DMS53 treated with DMSO at 0.1 percent for 48 hours (cell line): ENCODE measurements around the gene GRM7.
"Not testable (repeated sequence)": the region's sequence is repeated elsewhere in the genome, so short reads cannot be mapped to it uniquely, and the experiment has no call there.

Experiments
- DNase-seq: peaks from one replicate; lab custom pipeline; 2025; ENCODE audit not compliant: unreplicated experiment; lab: John Stamatoyannopoulos, UW

The GRM7 gene

DNA sequence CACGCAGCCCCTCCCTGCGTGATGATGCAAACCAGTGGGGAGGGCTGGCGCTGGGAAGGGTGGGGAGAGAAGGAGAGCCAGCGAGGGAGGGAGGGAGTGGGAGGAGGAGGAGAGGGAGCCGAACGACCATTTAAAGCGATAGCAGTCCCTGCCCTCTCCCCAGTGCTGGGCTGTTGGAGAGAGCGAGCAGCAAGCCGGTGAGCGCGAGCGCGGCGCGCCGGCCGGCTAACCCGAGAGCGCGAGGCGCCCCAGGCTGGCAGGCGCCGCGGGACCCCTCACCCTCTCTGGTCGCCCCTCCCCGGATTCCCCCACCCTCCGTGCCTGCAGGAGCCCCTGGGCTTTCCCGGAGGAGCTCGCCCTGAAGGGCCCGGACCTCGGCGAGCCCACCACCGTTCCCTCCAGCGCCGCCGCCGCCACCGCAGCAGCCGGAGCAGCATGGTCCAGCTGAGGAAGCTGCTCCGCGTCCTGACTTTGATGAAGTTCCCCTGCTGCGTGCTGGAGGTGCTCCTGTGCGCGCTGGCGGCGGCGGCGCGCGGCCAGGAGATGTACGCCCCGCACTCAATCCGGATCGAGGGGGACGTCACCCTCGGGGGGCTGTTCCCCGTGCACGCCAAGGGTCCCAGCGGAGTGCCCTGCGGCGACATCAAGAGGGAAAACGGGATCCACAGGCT, at the start of gene GRM7:
Gene GRM7 (plus strand): TSS at position 162 of the 671 bp plus-strand sequence.
- DNase-seq = no peak

DNA sequence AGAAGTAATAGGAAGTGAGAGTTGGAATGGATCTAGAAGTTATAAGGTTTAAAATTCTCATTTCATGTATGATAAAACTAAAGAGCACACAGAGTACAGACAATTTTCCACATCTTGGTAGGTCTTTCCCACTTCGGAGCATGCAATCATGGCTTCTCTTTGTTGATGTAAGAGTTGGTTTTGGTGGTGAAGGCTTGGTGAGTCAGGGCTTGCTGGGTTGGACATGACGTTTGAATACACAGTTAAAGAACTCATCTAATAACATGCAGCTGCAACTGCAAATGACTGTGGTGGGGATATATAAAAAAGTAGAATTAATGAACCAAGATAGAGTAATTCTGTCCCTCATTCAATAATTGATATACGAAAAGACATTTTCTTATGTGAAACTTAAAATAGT, 39.5 kb upstream of the GRM7 start:
- DNase-seq = no peak

DNA sequence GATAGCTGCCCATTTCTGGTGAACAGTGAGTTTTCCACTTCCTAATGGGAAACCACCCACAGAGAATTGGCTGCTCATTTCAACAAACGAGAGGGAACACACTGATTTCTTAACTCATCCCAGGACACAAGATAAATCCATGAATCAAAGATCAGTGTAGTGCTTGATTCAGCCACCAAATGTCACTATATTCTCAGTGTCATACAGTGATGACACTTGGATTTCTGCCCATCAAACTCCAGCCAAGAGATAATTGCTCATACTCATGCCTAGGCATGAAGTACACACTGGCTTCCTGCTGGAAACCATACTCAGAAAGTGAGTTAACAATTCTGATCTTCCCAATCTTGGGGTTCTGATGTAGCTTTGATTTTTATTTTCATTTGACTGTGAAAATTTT, 35.4 kb upstream of the GRM7 start:
- no peak for DNase-seq

DNA sequence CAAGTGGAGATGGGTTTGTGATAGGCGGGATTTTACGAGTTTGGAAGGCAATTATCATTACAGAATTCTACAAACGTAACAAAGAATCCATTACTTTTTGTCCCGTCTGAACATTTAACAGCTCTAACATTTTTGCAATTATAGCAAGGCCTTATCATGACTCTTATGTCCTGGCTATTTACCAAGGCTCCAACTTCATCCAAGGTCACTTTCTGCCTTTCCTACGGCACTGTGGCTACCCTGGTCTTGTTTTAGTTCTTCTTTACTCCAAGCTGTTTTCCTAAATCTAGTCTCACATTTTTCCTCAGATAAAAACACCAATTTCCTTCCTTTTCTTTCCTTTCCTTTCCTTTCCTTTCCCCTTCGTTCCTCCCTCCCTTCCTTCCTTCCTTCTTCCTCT, 33.5 kb upstream of the GRM7 start:
- no peak for DNase-seq

DNA sequence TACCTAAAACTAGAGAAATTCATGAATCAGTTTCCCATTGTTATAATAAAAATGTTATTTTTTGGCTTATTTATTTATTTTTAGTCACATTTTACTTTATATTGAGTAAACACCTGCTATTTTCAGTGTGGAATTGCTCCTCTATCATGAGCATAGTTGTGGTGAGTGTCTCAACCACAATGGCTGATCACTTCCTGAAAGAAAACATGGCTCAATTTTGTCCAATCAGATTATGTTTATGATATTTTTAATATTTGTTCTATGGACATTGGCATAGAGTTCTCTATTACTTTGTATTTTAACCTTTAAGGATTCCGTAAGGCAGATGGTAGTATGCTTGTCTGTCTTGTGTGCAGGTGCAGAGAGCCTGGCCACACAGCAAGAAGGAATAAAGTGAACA, 16.2 kb upstream of the GRM7 start:
- DNase-seq = no peak

DNA sequence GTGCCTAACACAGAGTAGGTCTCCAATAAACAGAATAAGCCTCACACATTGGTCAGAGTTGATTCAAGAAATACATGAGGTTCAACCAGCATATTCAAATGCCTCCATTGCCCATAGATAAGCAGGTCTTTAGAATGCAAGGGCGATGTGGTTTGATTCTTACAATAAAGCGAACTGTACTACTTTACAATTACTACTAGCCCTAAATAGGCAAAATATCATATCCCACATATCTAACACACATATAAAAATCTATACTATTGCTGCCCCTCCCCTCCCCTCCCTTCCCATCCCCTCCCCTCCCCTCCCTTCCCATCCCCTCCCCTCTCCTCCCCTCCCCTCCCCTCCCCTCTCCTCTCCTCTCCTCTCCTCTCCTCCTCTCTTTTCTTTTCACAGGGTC, 6.7 kb upstream of the GRM7 start:
- DNase-seq = no peak

DNA sequence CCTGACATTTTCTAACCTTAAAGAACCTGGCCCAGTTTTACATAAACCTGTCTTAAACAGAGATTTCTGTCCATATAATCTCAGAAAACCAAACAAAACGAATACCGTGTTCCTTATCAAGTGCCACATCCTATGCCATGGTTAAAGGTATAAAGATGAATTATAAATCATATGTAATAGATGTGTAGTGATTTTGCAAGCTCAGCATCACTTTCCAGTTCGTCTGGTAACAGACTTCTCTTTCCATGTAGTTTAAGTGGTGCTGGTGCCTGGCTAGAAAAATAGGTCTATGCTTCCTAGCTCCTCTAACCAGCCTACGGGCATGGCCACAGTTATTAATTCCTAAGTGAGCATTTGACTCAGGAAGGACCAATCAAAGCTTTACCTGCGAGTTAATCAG, 3.4 kb upstream of the GRM7 start:
- no peak for DNase-seq

DNA sequence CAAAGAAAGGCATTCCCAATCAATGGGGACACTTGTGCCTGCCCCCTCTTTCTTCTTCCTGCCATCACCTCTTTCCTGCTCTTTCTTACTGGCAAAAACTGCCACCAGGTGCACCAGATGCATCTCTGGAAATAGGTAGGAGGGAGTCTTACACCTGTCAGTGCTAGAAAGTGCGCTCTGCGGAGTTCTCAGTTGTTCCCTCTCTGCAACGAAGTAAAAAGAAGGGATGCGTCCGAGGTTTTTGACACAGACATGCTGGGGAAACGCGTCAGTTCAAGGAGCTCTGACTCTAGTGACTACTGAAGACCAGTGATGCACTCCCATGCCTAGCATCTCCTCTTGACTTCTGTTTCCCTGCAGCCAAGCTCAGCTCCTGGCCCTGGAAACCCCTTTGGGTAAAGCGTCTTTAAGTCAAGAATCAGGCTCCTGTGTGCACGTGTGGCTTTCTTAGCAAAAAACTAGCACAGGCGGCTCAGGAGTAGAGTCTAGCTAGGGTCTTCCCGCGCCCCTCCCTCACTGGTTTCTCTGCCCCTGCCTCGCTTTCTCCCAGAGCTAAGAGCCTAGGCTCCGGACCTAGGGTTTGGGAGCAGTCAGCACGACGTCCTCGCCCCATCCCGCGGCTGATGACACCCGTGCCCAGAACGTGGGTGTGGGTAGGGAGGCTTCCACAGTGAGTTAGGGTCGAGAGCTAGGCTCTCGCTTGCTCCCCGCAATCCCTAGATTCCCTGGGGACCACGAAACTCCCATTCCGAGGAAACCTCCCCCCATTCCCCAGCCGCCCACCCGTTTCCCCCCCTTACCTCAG, 564 bp upstream of the GRM7 start:
- no peak for DNase-seq

DNA sequence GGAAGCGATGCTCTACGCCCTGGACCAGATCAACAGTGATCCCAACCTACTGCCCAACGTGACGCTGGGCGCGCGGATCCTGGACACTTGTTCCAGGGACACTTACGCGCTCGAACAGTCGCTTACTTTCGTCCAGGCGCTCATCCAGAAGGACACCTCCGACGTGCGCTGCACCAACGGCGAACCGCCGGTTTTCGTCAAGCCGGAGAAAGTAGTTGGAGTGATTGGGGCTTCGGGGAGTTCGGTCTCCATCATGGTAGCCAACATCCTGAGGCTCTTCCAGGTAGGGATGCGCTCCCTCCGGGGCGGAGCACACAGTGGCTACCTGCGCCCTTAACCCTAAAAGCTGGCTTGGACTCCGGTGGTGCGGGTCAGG, 698 bp downstream of the GRM7 start:
- DNase-seq = no peak

DNA sequence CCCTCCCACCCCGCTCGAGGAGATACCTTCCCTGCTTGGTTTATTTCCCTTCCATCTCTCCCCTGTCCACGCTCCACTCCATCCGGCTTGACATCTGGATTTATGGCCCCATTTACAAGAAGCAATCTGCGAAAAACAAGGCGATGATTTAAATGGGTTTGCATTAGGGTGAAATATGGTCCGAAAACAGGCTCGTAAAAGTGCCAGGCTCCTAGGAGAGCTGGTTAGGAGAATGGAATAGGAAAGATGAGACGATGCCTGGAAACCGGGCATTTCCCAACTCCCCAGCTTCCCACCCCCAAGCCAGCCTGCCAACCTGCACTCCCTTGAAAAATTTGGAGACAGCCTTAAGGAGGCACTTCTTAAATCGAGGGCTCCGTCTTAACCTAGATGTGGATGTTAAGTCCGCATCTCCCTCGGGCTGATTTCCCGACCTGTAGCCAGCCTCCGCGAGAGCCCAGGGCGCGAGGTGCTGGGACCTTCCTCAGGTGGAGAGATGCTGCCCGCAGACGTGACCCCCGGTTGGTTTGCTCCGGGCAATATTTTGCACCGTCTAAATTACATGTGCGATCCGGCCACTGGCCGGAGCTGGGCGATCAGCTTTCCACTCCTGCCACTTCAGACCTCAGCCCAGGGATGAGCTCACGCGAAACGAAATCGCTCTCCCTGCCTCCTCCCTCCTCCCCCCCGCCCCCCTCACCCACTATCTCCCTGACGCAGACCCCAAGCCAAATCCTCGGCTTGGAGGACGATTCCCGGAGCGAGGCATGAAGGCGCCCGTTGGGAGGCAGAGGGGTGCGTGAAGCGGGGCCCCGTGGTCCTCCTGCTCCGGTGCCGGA, 1.3 kb downstream of the GRM7 start:
- no peak for DNase-seq

DNA sequence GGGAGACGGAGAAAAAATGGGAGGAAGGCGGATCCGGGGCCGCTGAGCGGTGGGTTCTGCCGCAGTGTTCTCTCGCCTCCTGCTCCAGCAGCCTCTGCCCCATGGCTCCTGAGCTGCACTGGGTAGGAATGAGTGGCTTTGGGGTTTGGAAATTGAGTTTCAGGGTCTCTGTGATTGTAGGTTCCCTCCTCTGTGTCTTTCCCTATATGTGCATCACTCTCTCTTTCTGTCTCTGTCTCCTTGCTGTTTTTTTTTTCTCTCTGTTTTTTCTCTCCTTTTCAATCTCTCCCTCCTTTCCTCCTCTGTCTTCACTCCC, 1.9 kb downstream of the GRM7 start:
- DNase-seq = no peak

DNA sequence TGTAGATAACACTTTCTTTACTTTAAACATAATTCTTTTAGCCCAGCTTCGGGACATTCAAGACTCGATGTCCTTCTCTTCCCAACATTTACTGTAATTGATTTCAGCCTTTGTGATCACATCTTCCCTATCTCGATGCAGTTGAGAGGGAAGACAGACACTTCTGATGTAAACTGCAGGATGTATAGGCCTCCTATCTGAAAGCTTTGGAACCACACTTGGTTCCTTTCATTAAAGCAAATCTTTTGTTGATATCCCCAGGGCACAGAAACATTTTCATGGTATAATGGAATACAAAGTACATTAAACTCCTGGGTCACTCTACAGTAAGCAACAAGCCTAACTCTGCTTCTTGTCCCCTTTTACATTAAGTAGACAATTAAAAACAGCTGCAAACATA, 6.4 kb downstream of the GRM7 start:
- no peak for DNase-seq

DNA sequence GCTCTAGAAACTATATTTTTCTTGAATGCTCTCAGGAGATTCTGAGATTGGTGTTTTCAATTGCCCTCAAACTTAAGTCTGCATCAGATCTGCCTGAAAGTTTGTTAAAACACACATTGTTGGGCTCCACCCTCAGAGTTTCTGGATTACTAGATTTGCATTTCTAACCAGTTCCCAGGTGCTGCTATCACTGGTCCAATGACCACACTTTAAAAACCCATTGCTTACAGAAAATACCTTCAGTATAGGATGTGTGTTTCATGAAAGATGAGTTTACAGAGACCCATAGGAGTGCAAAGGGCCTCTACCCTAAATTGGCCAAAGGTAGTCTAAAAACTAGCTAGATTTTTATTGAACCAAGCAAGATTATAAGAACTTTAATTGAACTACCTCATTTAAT, 17.8 kb downstream of the GRM7 start:
- DNase-seq = no peak

DNA sequence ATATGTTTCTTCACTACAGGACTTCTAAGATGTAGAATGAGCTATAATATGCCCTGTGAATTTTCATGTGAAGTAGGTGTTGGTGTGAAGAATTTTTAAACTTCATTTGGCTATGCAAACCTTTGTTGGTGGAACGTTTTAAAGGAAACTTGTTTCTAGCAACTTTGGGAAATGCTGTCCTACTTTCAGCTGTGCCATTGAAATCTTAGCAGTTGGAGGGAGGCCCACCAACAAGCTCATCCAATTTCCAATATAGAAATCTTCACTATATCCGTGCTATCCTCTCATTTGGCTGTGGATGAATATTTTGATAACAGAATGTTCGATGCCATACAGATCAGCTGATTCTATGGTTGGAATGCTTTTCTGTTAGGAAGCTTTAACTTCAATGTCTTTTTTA, 51.3 kb downstream of the GRM7 start:
- DNase-seq = no peak

DNA sequence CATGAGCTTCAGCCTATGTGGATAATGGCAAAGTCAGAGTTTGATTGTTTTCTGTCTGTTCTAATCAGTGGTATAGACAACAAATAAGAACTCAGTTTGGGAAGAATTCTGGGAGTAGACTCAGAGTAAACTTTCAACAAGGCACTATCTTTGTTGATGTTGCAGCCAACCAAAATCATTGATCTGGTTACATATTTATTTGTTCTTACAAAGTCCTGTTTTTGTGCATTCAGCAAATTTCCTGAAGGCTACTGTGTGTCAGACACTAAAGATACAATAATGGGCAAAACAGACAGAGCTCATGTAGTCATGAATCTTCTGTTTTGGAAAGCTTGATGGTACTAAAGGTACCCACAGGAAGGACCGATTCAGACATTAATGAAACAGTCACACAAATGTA, 55.0 kb downstream of the GRM7 start:
- DNase-seq = no peak

DNA sequence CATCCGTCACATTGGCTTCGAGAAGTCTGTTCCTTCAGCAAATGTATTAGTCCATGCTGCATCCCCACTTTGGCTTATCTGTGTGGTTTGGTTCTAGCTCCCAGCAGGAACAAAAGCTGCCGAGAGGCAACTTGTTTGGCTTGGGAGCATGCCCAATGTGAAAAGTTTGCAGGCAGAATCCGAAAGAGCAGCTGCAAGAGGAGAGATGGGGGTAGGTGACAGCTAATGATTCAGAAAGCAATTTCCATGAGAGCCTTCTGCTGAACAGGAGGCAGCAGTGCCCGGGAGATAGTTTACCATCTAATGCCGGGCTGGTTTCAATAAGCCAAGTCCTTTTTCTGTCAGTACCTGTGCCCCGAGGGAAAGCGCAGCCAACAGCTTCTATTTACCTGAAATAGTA, 60.2 kb downstream of the GRM7 start:
- DNase-seq = no peak

DNA sequence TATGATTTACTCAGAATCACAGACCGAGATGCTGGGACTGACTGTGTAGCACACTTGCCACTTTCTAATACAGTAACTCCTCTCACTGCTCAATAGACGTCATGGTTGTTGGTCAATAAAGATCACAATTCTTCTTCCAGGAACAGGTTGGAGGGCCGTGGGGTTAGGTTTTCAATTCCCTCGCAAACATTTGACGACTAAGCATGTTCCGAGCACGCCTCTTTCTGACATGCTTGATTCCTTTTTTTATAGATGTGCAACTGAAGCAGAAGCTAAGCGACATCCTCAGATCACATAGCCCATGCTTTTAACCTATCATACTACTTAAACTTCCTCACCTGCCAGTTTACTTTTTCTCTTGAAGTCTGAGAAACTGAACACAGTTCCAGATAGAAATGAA, 61.0 kb downstream of the GRM7 start:
- no peak for DNase-seq

DNA sequence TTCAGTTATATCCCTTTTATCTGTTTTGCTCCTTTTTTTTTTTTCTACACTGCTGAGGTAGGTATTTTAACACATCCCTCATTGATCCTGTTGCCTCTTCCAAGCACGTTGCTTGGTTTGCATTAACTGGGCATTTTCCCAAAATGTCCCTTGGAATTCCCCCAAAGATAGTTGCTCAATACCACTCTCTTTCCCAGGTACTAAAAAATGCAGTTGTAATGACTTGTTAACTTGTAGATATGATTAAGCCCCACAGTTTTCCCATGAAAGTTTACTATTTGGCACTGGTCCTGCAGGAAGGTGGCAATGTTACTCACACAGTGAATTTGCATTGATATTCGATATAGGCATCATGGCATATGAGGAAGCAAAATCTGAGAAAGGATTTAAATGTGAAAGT, 67.1 kb downstream of the GRM7 start:
- DNase-seq = no peak

DNA sequence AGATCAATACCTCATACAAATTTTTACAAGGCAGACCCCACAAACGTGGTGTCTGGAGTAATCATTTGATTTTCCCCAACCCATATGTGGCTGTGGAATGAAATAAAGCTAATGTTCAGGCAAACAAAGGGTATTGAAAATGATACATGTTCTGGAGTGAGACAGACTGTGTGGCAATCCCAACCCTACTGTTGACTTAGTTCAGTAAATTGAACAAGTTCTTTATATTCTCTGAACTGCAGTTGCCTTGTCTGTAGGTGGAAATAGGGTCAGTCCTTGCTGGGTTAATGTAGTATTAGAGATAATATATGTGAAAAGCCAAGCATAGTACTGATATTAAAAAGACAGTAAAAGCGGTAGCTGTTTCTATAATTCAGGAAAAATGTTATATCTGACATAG, 69.0 kb downstream of the GRM7 start:
- DNase-seq = no peak

DNA sequence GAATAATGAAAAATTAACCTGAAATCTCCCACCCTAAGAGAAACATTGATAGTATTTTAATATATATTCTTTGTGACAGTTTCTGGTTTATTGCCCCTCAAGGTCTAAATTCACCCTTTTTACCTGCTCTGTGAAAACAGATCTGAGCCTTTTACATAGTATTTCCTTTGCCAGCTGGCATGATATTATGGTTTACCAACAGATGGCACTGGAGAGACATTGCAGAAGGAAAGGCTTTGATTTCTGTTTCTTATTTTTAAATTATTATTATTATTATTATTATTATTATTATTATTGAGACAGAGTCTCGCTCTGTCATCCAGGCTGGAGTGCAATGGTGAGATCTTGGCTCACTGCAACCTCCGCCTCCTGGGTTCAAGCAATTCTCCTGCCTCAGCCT, 74.5 kb downstream of the GRM7 start:
- not testable (repeated sequence) for DNase-seq

DNA sequence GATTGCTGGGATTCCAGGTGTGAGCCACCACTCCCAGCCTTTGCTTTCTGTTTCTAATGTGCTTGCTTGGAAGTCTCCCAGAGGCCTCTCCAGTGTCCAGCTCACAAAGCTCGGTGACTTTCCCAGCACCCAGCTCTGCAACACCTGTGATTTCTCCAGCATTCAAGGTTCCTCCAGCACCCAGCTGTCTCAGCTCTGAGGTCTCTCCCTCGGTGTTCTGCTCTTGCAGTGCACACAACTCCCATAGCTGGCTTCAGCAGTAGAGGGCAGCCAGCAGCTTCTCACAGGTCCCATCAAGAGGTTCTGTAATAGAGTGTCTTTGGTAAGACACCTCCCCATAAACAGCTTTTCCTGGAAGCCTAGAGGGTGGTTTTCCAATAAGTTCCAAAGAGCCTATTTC, 75.1 kb downstream of the GRM7 start:
- DNase-seq = no peak

DNA sequence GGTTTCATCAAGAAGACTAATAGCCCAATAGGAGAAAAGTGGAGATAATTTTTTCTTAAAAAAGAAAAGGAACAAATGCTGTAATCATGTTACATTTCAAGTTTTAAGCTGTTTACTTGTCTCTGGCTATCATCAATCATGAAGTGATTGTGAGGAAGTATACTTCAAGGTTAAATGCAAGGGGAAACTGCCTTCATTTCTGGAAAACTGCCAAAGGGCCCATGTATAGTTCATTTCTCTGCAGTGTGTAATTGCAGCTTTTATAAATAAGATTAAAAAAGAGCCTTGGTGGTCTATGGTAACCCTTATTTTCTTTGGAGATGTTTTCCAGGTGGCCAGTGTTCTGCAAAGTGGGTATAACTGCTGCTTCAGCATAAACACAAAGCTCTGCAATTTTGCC, 101.9 kb downstream of the GRM7 start:
- DNase-seq = no peak
